ENCODE results near the gene LIPF. TPM values are rescaled to one million over a fixed set of nuclear protein-coding genes. Genes with fewer than 3 reads are reported as not detected.

Gene LIPF
- total RNA-seq, 1 experiment from 2014 or later = not detected

GRCh38 chr10:88642963-88643362 lies 21.3 kb upstream of the LIPF start:
- TF ChIP-seq, protein P1, sequence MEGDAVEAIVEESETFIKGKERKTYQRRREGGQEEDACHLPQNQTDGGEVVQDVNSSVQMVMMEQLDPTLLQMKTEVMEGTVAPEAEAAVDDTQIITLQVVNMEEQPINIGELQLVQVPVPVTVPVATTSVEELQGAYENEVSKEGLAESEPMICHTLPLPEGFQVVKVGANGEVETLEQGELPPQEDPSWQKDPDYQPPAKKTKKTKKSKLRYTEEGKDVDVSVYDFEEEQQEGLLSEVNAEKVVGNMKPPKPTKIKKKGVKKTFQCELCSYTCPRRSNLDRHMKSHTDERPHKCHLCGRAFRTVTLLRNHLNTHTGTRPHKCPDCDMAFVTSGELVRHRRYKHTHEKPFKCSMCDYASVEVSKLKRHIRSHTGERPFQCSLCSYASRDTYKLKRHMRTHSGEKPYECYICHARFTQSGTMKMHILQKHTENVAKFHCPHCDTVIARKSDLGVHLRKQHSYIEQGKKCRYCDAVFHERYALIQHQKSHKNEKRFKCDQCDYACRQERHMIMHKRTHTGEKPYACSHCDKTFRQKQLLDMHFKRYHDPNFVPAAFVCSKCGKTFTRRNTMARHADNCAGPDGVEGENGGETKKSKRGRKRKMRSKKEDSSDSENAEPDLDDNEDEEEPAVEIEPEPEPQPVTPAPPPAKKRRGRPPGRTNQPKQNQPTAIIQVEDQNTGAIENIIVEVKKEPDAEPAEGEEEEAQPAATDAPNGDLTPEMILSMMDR (IDR thresholded peaks at IDR 0.05; ENCODE audit: unreplicated experiment) = no peak
- no peak for DNase-seq
- intact Hi-C loops (cut with micrococcal nuclease; ENCODE audit: unreplicated experiment) = no loop called here
- CTCF ChIA-PET = no interaction called here
- no TSS peak for BruUV-seq (replicated peaks)
- no peak overlapping the region for H3K27ac Mint-ChIP-seq (ENCODE audit: unreplicated experiment)
- H3K9me3 Mint-ChIP-seq (ENCODE audit: low read depth, unreplicated experiment) = peaks cover 5% of the 10 kb centered on the region
- H3K4me3 Mint-ChIP-seq (ENCODE audit: low read depth, unreplicated experiment) = no peak overlapping the region
- H3K4me1 Mint-ChIP-seq (ENCODE audit: low read depth, unreplicated experiment) = no peaks in the 10 kb centered on the region
- H3K36me3 Mint-ChIP-seq (ENCODE audit: insufficient read depth, unreplicated experiment) = no peaks in the 10 kb centered on the region
- peaks cover under 1% of the 10 kb centered on the region for H3K27me3 Mint-ChIP-seq (ENCODE audit: unreplicated experiment)

GRCh38 chr10:88647061-88647615 lies 17.1 kb upstream of the LIPF start:
- intact Hi-C loops (cut with micrococcal nuclease; ENCODE audit: unreplicated experiment) = no loop called here
- TF ChIP-seq, protein P1 (IDR thresholded peaks at IDR 0.05; ENCODE audit: unreplicated experiment) = no peak
- no peaks in the 10 kb centered on the region for H3K4me1 Mint-ChIP-seq (ENCODE audit: low read depth, unreplicated experiment)
- H3K27ac Mint-ChIP-seq (ENCODE audit: unreplicated experiment) = no peak overlapping the region
- no peak for DNase-seq
- H3K27me3 Mint-ChIP-seq (ENCODE audit: unreplicated experiment) = no peaks in the 10 kb centered on the region
- CTCF ChIA-PET = no interaction called here
- no peaks in the 10 kb centered on the region for H3K36me3 Mint-ChIP-seq (ENCODE audit: insufficient read depth, unreplicated experiment)
- no TSS peak for BruUV-seq (replicated peaks)
- no peaks in the 10 kb centered on the region for H3K9me3 Mint-ChIP-seq (ENCODE audit: low read depth, unreplicated experiment)
- no peak overlapping the region for H3K4me3 Mint-ChIP-seq (ENCODE audit: low read depth, unreplicated experiment)

DNA sequence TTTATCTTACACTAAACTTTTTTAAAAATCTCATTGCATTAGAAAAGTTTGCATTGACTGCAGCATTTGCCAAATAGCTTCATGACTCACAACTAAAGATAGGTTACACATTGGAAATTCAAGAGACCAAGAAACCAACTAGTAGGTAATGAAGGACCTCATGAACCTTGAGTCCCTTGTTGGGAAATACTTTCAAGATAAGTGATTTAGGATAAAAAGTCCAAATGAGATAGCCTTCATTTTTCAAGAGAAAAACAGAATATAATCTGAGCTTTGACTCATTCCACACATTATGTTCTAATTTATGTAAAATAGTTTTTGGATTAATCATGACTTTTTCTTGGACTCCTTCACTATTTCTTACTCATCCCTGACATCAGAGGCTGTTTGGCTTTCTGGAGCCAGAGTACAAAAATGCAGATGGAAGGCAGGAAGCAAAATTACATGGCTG lies 13.1 kb upstream of the LIPF start:
- DNase-seq = no peak
- Mint-ChIP-seq H3K27me3 (ENCODE audit: unreplicated experiment) (no peaks in the 10 kb centered on the region), H3K4me3 (ENCODE audit: low read depth, unreplicated experiment) (no peak overlapping the region), H3K9me3 (ENCODE audit: low read depth, unreplicated experiment) (no peaks in the 10 kb centered on the region), H3K36me3 (ENCODE audit: insufficient read depth, unreplicated experiment) (no peaks in the 10 kb centered on the region), H3K4me1 (ENCODE audit: low read depth, unreplicated experiment) (peaks cover 8% of the 10 kb centered on the region), H3K27ac (ENCODE audit: unreplicated experiment) (no peak overlapping the region)
- intact Hi-C loops (cut with micrococcal nuclease; ENCODE audit: unreplicated experiment) = no loop called here
- BruUV-seq (replicated peaks) = no TSS peak
- TF ChIP-seq, protein P1 (IDR thresholded peaks at IDR 0.05; ENCODE audit: unreplicated experiment) = no peak
- CTCF ChIA-PET = no interaction called here

DNA sequence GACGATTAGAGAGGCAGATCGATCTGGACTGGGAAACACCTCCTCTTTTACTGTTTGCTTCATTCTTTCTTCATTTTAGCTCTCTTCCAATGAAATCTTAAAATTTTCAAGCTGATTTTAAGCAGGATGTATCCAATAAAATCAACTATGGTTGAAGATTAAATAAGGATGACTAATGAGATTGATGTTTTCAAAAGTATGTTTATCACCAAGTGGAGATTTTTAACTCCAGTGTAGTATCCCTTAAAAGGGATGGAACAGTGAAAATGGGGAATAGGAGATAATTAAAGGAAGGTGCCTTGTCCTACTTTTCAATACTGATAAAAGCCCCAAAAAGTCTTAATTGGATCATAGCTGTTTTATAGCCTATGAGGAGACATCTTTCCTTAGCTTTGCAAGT lies 11.6 kb upstream of the LIPF start:
- DNase-seq = no peak
- CTCF ChIA-PET = no interaction called here
- H3K4me1 Mint-ChIP-seq (ENCODE audit: low read depth, unreplicated experiment) = peaks cover 8% of the 10 kb centered on the region
- H3K27ac Mint-ChIP-seq (ENCODE audit: unreplicated experiment) = no peak overlapping the region
- no peak overlapping the region for H3K4me3 Mint-ChIP-seq (ENCODE audit: low read depth, unreplicated experiment)
- H3K27me3 Mint-ChIP-seq (ENCODE audit: unreplicated experiment) = no peaks in the 10 kb centered on the region
- TF ChIP-seq, protein P1 (IDR thresholded peaks at IDR 0.05; ENCODE audit: unreplicated experiment) = no peak
- H3K36me3 Mint-ChIP-seq (ENCODE audit: insufficient read depth, unreplicated experiment) = no peaks in the 10 kb centered on the region
- H3K9me3 Mint-ChIP-seq (ENCODE audit: low read depth, unreplicated experiment) = no peaks in the 10 kb centered on the region
- BruUV-seq (replicated peaks) = no TSS peak
- intact Hi-C loops (cut with micrococcal nuclease; ENCODE audit: unreplicated experiment) = no loop called here

Data from Calu3 (cell line).